GM12874 (cell line): ENCODE results near the gene PAXX.

Source experiments
- TF ChIP-seq, protein P1 (sequence below): IDR thresholded peaks from 2 replicates; pipeline ENCODE4 v1.5.1; 2011; ENCODE audit warnings: low read depth, mild to moderate bottlenecking, control low read depth, low read length, moderate library complexity; ENCODE audit not compliant: insufficient read depth

Gene PAXX

DNA sequence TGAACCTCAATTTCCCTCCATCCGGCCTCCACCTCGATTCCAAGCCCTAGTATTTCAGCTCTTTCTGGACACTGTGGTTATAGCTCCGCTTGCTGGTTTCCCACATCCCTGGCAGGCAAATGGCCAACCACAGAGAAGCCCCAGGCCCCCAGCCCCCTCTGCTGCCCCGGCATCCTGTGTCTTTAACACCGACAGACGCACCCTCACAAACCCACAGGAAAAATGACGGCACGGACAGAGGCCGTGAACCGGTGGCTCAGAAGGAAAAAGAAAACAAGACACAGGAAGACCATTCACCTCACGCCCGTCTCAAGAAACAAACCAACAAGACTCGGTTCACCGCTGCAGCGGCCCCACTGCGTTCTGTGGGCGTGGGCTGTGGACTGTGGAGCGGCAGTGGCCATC, 5.6 kb downstream of the PAXX start:
- TF ChIP-seq, protein P1, sequence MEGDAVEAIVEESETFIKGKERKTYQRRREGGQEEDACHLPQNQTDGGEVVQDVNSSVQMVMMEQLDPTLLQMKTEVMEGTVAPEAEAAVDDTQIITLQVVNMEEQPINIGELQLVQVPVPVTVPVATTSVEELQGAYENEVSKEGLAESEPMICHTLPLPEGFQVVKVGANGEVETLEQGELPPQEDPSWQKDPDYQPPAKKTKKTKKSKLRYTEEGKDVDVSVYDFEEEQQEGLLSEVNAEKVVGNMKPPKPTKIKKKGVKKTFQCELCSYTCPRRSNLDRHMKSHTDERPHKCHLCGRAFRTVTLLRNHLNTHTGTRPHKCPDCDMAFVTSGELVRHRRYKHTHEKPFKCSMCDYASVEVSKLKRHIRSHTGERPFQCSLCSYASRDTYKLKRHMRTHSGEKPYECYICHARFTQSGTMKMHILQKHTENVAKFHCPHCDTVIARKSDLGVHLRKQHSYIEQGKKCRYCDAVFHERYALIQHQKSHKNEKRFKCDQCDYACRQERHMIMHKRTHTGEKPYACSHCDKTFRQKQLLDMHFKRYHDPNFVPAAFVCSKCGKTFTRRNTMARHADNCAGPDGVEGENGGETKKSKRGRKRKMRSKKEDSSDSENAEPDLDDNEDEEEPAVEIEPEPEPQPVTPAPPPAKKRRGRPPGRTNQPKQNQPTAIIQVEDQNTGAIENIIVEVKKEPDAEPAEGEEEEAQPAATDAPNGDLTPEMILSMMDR: no peak

DNA sequence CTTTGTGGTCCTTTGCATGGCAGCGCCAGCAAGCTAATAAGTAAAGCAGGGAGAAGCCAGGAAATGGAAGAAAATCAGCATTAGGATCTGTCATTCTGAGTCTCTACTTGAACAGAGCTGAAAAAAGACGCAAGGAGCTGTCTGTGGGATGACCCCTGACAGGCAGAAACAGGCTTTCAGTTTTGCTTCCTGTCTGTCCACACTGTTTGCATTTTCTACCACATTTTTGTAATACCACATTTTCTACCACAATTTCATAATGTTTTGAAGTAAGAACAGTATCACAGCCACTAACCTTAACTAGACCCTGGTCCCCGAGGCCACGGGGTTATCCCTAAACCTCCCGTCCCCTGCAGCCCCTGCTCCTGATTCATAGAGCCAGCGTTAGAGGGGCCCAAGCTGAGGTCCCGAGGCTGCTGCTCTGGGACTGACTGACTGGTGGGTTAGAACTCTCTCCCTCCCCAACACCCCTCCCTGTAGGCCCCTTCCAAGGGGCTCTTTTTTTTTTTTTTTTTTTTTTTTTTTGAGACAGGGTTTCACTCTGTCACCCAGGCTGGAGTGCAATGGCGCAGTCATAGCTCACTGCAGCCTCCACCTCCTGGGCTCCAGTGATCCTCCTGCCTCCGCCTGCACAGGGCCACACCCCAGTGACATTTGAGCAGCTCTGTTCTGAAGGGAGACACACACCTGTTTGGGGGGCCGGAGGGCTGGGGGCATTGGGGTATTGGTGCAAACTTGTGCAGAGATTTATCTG, 8.1 kb downstream of the PAXX start:
- TF ChIP-seq, protein P1: no peak

DNA sequence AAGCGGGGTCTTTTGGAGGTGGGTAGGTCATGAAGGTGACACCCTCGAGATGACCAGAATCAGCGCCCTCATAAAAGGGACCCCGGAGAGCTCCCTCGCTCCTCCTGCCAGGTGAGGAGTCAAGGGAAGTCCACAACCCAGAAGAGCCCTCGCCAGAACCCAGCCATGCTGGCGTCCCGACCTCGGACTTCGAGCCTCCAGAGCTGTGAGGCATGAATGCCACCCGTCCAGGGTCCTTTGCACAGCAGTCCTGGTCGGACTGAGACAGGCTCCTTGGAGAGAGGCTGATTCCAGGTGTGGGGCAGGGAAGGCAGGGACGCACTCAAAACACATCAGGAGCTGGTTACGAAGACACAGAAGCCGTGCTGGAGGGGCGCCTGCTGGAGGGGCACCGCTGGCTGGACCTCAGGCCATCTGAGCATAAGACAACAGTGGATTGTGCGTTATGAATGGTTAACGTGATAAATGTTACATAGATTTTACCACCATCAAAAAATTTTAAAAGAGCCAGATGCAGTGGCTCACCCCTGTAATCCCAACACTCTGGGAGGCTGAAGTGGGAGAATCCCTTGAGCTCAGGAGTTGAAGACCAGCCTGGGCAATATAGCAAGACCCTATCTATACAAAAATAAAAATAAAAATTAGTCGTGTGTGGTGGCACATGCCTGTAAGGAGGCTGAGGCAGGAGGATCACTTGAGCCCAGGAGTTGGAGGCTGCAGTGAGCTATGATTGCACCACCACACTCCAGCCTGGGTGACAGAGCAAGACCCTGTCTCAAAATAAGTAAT, 9.8 kb downstream of the PAXX start:
- TF ChIP-seq, protein P1: no peak

DNA sequence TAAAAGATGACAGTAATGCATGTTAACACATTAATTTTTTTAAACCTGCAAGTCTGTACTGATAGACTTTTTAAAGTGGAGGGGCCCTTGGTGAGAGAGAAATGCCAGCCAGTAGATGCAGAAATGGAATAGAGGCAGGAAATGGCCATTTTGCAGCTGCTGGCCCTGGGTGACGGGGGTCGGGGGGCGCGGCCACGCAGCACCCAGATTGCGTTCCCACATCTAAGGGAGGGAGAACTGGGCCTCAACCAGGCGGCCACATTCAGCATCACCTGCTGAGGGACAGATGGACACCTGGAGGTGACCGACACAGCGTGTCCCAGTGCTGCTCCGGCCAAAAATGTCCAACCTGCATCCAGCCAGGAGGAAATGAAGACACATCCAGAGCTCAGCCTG, 10.4 kb downstream of the PAXX start:
- TF ChIP-seq, protein P1: no peak

DNA sequence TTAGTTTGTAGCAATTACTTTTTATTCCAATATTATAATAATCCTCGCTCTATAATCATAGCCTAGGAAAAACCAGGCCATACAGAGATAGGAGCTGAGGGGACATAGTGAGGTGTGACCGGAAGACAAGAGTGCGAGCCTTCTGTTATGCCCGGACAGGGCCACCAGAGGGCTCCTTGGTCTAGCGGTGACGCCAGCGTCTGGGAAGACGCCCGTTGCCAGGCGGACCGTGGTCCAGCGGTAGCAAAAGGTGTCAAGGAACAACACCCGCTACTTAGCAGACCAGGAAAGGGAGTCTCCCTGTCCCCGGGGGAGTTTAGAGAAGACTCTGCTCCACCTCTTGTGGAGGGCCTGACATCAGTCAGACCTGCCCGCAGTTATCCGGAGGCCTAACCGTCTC, 12.1 kb downstream of the PAXX start:
- TF ChIP-seq, protein P1: peak; percentile 34

DNA sequence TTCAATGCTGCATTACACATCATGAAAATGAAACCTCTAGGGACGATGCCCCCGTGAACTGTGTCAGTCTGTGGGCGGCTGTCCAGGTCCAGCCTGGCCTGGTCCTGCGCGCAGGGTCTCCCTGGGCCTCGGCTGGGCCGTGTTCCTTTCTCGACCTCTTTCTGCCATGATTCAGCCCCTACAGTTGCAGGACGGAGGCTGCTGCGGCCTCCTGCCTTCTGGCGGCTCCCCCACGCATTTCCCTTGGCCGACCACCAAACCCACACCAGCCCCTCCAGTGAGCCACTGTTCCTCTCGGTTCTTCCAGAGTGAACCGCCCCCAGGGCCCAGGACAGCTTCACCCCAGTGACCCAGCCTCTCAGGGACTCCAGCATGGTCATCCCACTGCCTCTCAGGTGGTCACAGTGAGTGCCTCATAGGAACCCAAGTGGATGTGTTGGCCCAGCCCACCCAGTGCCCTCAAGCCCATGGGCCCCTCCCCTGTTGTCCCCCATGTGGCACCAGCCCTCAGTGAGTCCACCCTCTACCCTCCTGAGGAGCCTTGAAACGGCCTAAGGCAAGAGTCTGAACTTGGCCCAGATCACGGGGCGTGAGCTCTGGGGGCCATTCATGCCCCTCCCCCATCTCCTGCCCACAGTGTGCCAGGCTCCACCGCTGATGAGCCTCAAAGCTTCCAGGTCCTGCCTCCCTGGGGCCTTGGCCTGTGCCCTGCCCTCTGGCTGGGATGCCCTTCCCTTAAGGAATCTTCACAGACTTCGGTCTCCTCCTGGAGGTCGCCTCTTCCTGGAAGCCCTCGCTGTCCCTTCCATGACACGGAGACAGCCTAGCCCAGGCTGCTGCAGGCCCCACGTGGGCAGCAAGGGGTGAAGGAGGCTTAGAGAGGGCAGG, 14.1 kb downstream of the PAXX start:
- TF ChIP-seq, protein P1: no peak
